ELR (cell line): ENCODE measurements around the gene SLC25A48.

Experiments
- DNase-seq: peaks from one replicate; pipeline ENCODE4 v3.0.0-alpha.2; 2015; ENCODE audit warnings: low read depth

The SLC25A48 gene

GRCh38 chr5:135920199-135920598 lies 85.7 kb downstream of the SLC25A48 start:
- DNase-seq = no peak

GRCh38 chr5:135921388-135921787 lies 86.9 kb downstream of the SLC25A48 start:
- peak; percentile 37 for DNase-seq

- no peak for DNase-seq
These were observed 95.8 kb downstream of the SLC25A48 start for GRCh38 chr5:135930029-135930948.

DNA sequence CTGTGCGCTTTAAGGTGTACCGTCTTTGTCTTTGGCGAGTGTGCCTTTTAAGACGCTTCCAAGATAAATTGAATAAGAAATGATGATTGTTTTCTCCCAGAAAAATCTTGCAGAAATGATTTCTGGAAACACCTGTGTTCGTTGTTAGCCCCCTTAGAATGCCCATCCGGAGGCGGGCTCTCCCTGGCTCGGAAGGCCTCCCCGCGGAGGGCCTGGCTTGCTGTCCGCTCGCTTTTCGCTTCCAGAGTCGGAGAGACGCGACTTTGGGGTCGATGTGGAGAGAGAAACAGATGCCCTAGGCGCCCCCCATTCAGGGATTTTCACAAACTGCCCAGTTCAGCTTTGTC lies 96.5 kb downstream of the SLC25A48 start:
- no peak for DNase-seq

GRCh38 chr5:135934939-135935338 lies 100.5 kb downstream of the SLC25A48 start:
- DNase-seq = no peak

DNA sequence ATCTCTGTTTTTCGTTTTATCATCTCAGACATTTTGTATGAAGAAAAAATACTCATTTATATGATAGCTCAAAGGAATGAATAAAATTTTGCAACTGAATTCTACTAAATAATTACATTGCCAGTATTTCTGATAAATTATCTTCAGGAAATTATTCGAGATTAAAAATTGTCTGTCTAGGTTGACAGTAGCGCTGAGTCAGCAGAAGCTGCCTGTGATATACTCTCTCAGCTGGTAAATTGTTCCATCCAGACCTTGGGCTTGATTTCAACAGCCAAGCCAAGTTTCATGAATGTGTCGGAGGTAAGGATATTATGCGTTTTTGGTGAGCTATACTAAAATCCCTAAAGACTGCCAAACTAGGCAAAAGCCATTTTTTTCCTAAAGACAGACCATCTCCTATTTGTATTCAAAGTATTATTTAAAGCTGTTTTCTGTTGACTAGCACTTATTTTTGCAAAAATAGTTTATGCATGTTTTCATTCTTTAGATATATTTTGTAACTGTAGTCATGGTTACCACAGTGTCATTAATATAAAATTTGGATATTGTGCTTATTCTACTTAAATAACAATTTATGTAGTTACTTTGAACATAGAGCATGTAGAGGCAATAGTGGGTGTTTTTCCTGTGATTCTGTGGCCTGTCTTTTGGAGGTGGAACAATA lies 102.9 kb downstream of the SLC25A48 start:
- DNase-seq = no peak
